ENCODE measurements around the gene CTU2. TPM values are rescaled to one million over a fixed set of nuclear protein-coding genes. Genes with fewer than 3 reads are reported as not detected.

Gene CTU2
- total and polyA plus RNA-seq, 10 of the 15 experiments (the other 5 are each of a cell fraction or from before 2014, with no cell fraction given) = 0.32 to 44.5 (median 18.2) TPM

DNA sequence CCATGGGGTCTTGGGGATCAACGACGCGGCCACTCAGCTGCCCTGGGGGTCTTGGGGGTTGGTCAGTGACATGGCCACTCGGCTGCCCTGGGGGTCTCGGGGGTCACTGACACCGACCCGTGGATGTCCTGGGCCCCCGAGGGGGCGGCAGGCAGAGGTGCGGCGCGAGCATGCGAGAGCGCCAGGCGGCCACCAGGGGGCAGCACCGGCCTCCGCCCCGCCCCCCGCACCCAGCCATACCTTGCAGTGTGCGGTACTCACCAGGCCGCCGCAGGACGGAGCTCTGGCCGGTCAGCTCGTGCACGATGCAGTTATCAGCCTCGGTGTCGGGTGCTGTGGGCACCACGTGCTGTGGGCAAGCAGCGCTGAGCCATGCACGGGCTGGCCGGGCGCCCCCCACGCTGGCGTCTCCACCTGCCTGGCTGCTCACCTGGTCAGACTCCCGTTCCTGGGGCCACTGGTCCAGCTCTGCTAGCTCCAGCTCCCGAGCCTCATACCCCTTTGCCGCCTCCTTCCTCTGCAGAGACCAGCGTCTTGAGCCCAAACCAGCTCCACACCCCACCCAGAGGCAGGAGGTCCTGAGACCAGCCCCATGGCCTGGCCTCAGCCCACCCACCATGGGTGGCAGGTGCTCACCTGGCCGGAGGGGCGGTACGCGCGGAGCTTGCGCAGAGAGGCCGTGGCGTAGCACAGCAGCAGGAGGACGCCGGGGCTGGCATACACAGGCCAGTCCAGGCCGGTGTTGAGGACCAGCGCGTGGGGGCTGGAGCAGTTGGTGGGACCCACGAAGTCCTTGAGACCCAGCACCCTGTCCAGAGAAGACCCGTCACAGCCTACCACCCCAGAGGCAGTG lies 31.2 kb downstream of the CTU2 start (continued):
- TF ChIP-seq MEF2B (IDR thresholded peaks at IDR 0.05; ENCODE audit: partially characterized antibody, poor library complexity, severe bottlenecking) = no peak
- peak; percentile 35; the same call in 1 of the 2 replicates for TF ChIP-seq TCF12 (IDR thresholded peaks at IDR 0.05; ENCODE audit: low read depth, low read length)
- no peak for TF ChIP-seq STAT3 (IDR thresholded peaks at IDR 0.05; ENCODE audit: low read depth, low read length)
- no peak for TF ChIP-seq CBX5 (IDR thresholded peaks at IDR 0.05; ENCODE audit: low read depth)
- peak; percentile 37; the same call in 1 of the 2 replicates for TF ChIP-seq PAX5 (IDR thresholded peaks at IDR 0.05; ENCODE audit: borderline replicate concordance, low read depth, low read length)
- TF ChIP-seq ASH2L (IDR thresholded peaks at IDR 0.05; ENCODE audit: borderline replicate concordance, low read depth) = no peak
- TF ChIP-seq RCOR1 (conservative IDR thresholded peaks at IDR 0.05; ENCODE audit: low read depth, low read length) = no peak
- no peak for TF ChIP-seq KLF5 (IDR thresholded peaks at IDR 0.05; ENCODE audit: partially characterized antibody)
- no peak for TF ChIP-seq HDAC6 (IDR thresholded peaks at IDR 0.05; ENCODE audit: unreplicated experiment)
- 0 out of 2 replicates have a peak, but pooled peaks have one; percentile 40 for TF ChIP-seq MXI1 (IDR thresholded peaks at IDR 0.05; ENCODE audit: low read depth, low read length)
- no peak for TF ChIP-seq POLR2AphosphoS2 (IDR thresholded peaks at IDR 0.05; ENCODE audit: low read depth, low read length)
- TF ChIP-seq TCF3 (IDR thresholded peaks at IDR 0.05; ENCODE audit: borderline replicate concordance, insufficient read depth, low read depth, low read length) = no peak
- no peak for TF ChIP-seq CBFB (IDR thresholded peaks at IDR 0.05; ENCODE audit: low read depth)
- TF ChIP-seq, protein P1, sequence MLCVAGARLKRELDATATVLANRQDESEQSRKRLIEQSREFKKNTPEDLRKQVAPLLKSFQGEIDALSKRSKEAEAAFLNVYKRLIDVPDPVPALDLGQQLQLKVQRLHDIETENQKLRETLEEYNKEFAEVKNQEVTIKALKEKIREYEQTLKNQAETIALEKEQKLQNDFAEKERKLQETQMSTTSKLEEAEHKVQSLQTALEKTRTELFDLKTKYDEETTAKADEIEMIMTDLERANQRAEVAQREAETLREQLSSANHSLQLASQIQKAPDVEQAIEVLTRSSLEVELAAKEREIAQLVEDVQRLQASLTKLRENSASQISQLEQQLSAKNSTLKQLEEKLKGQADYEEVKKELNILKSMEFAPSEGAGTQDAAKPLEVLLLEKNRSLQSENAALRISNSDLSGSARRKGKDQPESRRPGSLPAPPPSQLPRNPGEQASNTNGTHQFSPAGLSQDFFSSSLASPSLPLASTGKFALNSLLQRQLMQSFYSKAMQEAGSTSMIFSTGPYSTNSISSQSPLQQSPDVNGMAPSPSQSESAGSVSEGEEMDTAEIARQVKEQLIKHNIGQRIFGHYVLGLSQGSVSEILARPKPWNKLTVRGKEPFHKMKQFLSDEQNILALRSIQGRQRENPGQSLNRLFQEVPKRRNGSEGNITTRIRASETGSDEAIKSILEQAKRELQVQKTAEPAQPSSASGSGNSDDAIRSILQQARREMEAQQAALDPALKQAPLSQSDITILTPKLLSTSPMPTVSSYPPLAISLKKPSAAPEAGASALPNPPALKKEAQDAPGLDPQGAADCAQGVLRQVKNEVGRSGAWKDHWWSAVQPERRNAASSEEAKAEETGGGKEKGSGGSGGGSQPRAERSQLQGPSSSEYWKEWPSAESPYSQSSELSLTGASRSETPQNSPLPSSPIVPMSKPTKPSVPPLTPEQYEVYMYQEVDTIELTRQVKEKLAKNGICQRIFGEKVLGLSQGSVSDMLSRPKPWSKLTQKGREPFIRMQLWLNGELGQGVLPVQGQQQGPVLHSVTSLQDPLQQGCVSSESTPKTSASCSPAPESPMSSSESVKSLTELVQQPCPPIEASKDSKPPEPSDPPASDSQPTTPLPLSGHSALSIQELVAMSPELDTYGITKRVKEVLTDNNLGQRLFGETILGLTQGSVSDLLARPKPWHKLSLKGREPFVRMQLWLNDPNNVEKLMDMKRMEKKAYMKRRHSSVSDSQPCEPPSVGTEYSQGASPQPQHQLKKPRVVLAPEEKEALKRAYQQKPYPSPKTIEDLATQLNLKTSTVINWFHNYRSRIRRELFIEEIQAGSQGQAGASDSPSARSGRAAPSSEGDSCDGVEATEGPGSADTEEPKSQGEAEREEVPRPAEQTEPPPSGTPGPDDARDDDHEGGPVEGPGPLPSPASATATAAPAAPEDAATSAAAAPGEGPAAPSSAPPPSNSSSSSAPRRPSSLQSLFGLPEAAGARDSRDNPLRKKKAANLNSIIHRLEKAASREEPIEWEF (IDR thresholded peaks at IDR 0.05; ENCODE audit: insufficient replicate concordance, low read depth, low read length) = no peak
- TF ChIP-seq SIN3A (IDR thresholded peaks at IDR 0.05; ENCODE audit: low read depth, low read length) = no peak
- TF ChIP-seq, protein P2, sequence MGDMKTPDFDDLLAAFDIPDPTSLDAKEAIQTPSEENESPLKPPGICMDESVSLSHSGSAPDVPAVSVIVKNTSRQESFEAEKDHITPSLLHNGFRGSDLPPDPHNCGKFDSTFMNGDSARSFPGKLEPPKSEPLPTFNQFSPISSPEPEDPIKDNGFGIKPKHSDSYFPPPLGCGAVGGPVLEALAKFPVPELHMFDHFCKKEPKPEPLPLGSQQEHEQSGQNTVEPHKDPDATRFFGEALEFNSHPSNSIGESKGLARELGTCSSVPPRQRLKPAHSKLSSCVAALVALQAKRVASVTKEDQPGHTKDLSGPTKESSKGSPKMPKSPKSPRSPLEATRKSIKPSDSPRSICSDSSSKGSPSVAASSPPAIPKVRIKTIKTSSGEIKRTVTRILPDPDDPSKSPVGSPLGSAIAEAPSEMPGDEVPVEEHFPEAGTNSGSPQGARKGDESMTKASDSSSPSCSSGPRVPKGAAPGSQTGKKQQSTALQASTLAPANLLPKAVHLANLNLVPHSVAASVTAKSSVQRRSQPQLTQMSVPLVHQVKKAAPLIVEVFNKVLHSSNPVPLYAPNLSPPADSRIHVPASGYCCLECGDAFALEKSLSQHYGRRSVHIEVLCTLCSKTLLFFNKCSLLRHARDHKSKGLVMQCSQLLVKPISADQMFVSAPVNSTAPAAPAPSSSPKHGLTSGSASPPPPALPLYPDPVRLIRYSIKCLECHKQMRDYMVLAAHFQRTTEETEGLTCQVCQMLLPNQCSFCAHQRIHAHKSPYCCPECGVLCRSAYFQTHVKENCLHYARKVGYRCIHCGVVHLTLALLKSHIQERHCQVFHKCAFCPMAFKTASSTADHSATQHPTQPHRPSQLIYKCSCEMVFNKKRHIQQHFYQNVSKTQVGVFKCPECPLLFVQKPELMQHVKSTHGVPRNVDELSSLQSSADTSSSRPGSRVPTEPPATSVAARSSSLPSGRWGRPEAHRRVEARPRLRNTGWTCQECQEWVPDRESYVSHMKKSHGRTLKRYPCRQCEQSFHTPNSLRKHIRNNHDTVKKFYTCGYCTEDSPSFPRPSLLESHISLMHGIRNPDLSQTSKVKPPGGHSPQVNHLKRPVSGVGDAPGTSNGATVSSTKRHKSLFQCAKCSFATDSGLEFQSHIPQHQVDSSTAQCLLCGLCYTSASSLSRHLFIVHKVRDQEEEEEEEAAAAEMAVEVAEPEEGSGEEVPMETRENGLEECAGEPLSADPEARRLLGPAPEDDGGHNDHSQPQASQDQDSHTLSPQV (IDR thresholded peaks at IDR 0.05) = peak; percentile 85
- TF ChIP-seq EP300 (IDR thresholded peaks at IDR 0.05; ENCODE audit: borderline replicate concordance in 1 of 2, control insufficient read depth in 1 of 2, low read depth in 2 of 2, low read length in 2 of 2) = no peak
- TF ChIP-seq, protein P3, sequence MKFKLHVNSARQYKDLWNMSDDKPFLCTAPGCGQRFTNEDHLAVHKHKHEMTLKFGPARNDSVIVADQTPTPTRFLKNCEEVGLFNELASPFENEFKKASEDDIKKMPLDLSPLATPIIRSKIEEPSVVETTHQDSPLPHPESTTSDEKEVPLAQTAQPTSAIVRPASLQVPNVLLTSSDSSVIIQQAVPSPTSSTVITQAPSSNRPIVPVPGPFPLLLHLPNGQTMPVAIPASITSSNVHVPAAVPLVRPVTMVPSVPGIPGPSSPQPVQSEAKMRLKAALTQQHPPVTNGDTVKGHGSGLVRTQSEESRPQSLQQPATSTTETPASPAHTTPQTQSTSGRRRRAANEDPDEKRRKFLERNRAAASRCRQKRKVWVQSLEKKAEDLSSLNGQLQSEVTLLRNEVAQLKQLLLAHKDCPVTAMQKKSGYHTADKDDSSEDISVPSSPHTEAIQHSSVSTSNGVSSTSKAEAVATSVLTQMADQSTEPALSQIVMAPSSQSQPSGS (IDR thresholded peaks at IDR 0.05; ENCODE audit: low read length) = no peak

Data from GM12878 (cell line).